Articular chondrocyte of knee joint (primary cell): ENCODE data around the gene NPTN. TPM values are rescaled to one million over a fixed set of nuclear protein-coding genes. Genes with fewer than 3 reads are reported as not detected.

ENCODE experiments used
- total RNA-seq: library from RNA; depleted of rRNA; stranded (reverse); fragments of >200 nt; gene quantifications from 2 replicates; pipeline ENCODE4 v1.2.3, GENCODE V29; 2012

NPTN gene
- 138 and 161 TPM in 2 replicates for total RNA-seq

DNA sequence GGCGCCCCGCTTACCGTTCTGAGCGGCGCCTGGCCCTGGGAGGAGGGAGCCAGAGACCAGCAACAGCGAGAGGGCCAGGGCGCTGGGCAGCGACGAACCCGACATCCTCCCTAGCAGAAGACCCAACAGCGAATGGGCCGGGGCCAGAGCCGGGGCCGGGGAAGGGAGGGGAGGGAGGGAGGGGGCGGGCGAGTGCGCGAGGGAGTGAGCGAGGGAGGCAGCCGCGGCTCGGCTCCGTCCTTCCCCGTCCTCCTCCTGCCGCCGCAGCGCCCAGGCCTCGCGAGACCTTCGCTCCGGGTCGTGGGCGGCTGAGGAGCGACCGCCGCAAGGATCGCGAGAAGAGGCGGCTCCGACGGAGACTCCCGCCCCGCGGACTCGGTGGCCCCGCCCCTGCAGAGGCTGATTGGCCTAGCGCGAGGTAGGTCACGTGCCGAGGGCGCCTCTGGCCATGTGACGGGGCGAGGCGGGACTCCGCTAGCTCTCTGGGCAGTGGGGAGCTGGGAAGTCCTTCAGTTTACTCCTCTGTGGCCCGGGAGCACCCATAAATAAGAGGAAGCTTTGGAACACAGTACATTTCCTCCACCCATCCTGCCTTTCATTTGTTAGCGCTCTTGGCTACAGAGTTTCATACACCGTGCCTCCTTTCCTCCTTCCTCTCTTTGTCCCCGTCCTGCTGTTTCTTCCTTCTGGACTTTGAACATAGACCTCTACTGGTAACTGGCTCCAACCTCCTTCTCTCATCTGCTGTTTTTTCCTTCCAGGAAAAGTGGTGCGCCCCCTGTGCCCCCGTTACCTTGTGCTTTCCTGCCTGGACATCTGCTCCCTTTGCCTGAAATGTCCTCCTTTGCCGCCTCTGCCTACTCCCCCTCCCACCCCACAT, at the start of gene NPTN:
Gene NPTN, minus strand, starts transcription at position 279 of the 880 bp plus-strand sequence. Its CDS starts 174 bp downstream, at position 105.

Other genes with a start within 250 kb of the NPTN start
- not detected in 2 replicates for gene REC114, start 190.2 kb downstream of the NPTN start, total RNA-seq
- gene CD276, start 51.0 kb upstream of the NPTN start, total RNA-seq, result 101 and 125 TPM in 2 replicates
- 4.3 and 6.4 TPM in 2 replicates for gene INSYN1, start 120.0 kb upstream of the NPTN start, total RNA-seq
- gene TBC1D21, start 240.2 kb upstream of the NPTN start, total RNA-seq, result not detected in 2 replicates